ENCODE results near the gene CFAP20. TPM values are rescaled to one million over a fixed set of nuclear protein-coding genes. Genes with fewer than 3 reads are reported as not detected.

CFAP20 gene
- total RNA-seq, 4 donors from 2014 or later: 13.8 to 27.5 (median 24.1) TPM

DNA sequence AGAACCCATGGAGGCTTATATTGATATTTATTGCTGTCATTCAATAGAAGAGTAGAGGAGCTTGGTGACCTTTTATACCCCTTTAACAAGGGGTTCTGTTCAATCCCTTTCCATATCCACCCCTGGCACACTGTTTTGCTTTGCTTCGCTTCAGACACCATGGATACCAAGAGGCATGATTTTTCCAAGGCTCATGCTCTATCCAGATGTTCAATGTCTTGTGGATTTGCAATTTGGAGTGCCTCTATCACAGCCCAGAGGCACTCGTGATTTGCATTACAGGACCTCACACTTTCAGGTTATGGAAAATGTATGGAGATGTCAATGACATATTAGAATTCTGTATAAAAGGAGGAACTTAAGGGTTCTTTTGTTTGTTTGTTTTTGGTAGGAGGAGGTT lies 21.5 kb downstream of the CFAP20 start:
- TF ChIP-seq, protein P1, sequence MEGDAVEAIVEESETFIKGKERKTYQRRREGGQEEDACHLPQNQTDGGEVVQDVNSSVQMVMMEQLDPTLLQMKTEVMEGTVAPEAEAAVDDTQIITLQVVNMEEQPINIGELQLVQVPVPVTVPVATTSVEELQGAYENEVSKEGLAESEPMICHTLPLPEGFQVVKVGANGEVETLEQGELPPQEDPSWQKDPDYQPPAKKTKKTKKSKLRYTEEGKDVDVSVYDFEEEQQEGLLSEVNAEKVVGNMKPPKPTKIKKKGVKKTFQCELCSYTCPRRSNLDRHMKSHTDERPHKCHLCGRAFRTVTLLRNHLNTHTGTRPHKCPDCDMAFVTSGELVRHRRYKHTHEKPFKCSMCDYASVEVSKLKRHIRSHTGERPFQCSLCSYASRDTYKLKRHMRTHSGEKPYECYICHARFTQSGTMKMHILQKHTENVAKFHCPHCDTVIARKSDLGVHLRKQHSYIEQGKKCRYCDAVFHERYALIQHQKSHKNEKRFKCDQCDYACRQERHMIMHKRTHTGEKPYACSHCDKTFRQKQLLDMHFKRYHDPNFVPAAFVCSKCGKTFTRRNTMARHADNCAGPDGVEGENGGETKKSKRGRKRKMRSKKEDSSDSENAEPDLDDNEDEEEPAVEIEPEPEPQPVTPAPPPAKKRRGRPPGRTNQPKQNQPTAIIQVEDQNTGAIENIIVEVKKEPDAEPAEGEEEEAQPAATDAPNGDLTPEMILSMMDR (IDR thresholded peaks at IDR 0.05; ENCODE audit: low read depth): no peak

DNA sequence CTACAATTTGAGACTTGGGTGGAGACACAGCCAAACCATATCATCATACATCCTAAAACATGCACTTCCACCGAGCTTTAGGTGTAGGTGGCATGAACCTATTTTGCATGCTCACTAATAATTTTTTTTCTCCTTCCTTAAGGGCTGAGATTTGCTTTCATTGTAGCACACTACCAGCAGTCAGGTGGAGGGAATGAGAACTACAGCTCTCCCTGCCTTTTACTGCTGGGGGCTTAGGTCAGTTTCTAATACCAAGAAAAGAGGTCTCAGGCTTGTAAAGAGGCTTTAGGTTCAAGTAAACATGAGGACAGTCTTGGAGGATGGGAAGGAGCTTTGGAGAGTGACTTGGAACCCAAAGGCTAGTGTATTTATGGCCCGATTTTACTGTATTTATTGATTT lies 22.0 kb downstream of the CFAP20 start:
- TF ChIP-seq, protein P1 (IDR thresholded peaks at IDR 0.05; ENCODE audit: low read depth): no peak

DNA sequence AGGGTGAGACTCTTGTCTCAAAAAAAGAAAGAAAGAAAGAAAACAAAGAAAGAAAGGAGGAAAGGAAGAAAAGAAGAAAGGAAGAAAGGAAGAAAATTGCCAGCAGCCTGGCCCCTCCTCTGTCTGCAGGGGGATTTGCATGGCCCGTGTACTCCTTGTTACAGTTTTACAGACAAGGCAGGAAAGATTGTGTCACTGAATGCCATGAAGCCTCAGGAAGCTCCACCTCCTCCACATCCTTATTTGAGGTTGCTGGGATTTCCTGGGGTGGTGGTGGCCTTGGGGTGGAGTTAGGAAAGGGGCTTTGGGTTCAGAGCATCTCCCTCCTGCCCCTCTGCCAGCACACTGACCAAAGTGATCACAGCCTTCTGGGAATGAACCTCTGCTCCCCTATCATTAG lies 23.6 kb downstream of the CFAP20 start:
- TF ChIP-seq, protein P1 (IDR thresholded peaks at IDR 0.05; ENCODE audit: low read depth): no peak

DNA sequence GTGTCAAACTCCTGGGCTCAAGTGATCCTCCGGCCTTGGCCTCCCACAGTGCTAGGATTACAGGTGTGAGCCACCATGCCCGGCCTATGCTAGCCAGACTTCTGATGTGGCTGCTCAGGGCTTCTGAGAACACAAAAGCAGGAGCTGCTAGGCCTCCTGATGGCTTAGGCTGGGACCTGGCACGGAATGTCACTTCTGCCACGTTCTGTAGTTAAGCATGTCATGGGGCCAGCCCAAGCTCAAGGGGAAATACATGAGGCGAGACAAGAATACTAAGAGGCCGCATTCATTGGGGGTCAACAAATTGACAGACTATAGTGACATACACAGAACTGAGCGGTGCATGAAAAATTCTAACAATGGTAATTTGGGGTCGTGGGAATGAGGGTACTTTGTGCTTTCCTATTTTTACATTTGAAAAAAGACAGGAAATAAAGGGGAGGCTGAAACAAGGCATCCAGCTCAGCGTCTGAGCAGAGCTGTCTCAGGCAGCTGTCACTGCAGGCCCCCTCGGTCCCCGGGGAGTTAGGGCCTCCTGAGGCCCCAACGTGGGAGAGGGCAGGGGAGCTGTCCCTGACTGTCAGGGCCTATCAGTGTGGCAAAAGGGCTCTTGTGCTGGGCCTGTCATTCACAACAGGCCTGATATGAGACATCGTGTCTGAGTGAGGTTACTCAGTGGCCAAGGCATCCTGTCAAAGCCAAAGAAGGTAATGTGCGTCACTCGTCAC lies 26.4 kb downstream of the CFAP20 start:
- TF ChIP-seq, protein P1 (IDR thresholded peaks at IDR 0.05; ENCODE audit: low read depth): no peak

DNA sequence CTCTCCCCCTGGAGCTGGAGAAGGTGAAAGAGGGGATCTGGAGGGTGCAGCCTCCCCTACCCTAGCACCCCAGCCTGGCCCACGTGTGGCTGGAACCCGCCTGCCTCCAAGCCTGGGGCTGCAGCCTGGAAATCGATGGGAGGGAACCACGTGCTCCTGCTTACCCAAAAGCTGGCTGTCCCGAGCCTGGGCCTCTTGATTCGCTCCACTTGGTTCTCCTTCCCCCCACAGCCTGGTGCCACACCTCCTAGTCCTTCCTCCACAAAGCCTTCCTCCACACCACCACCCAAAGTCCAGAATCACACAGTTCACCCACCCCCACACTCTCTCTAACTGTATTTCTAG lies 29.3 kb downstream of the CFAP20 start:
- TF ChIP-seq, protein P1 (IDR thresholded peaks at IDR 0.05; ENCODE audit: low read depth): no peak

DNA sequence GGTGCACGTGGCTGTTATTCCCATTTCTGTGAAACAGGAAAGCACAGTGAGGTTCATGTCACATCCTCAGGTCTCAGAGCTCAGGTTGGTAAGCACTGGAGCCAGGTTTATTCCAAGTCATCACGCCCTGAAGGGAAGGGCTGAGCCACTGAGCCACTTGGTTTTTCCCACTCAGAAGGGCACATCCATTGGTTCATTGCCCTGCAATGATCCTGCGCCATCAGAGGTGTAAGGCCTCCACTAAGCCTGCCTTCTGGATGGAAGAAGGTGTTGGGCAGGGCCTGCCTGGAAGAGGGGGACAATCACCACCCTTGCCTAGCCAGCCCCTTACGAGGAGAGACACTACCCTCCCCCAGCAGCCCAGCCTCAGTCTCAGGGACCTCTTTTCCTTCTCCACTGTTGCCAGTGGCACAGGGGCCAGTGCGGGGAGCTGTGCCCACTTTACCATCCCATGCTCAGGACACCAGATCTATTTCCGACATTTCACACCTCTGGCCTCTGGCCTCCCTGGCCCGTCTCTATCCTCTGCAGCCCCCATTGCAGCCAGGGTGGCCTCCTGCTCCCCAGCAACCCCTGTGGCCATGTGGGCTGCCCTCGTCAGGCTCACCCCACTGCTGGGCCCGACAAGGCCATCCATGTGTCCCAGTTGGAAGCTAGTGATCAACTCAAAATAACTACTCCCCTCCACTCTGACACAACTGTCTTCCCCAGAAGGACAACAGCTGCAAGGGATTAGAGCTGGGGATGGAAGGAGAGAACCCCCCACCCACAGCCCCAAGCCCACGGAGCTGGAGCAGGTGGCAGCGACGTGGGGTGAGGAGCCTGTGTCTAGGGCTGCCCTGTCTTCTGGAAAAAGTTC lies 29.9 kb downstream of the CFAP20 start:
- TF ChIP-seq, protein P1 (IDR thresholded peaks at IDR 0.05; ENCODE audit: low read depth): no peak
